Neural cell (in vitro differentiated cells): Measurements from ENCODE around the gene ACTG2. TPM values are rescaled to one million over a fixed set of nuclear protein-coding genes. Genes with fewer than 3 reads are reported as not detected.

ENCODE experiments used
- polyA plus RNA-seq: library from polyadenylated mRNA; depleted of rRNA; stranded (reverse); fragments of >200 nt; gene quantifications from 2 replicates; pipeline ENCODE4 v1.2.3, GENCODE V29; 2014
- small RNA-seq, 3 experiments: library from RNA; depleted of rRNA; stranded (forward); fragments of <200 nt; gene quantifications; one replicate each; pipeline ENCODE3, GENCODE V24; 2012

The ACTG2 gene
- polyA plus RNA-seq, 1 donor from 2014 or later, result 0.67 TPM

Small RNA genes lying within 50 kb of the gene (small RNA-seq; reads per million reads assigned to genes)
- gene RNA5SP97, result 0.07 to 0.42 (median 0.08) reads per million in 3 experiments

Other genes with a start within 250 kb of the ACTG2 start
- 152 and 162 TPM in 2 replicates for gene TPRKB, start 155.7 kb upstream of the ACTG2 start, polyA plus RNA-seq
- 35.2 and 36.0 TPM in 2 replicates for gene DUSP11, start 112.9 kb upstream of the ACTG2 start, polyA plus RNA-seq
- not detected in 2 replicates for gene C2orf78, start 108.8 kb upstream of the ACTG2 start, polyA plus RNA-seq
- gene STAMBP, start 64.0 kb upstream of the ACTG2 start, polyA plus RNA-seq, result 62.5 and 69.1 TPM in 2 replicates
- gene DGUOK, start 33.9 kb downstream of the ACTG2 start, polyA plus RNA-seq, result 168 and 188 TPM in 2 replicates
- 18.2 and 19.6 TPM in 2 replicates for gene TET3, start 91.9 kb downstream of the ACTG2 start, polyA plus RNA-seq